Measurements from ENCODE around the gene CREBZF.

GRCh38 chr11:85619499-85619898, 45.4 kb downstream of the CREBZF start:
- TF ChIP-seq CTCF (conservative IDR thresholded peaks at IDR 0.05; ENCODE audit: low read depth in 2 of 2) (no peak), REST (IDR thresholded peaks at IDR 0.05; ENCODE audit: unreplicated experiment) (no peak)

Measured in GM23338 (cell line).